ENCODE data around the gene PPM1E.

DNA sequence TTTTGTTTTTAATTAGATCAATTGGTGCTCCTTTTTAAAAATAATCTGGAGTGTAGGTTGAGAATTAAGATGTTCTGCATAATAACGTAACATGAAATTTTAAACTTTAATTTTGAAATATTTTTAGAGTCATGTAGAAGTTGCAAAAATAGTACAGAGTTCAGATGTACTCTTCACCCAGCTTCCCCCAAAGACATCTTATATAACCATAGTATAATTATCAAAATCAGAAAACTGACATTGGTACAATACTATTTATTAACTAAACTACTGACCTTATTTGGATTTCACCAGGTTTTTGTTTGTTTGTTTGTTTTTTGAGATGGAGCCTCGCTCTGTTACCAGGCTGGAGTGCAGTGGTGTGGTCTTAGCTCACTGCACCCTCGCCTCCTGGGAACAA lies 76.9 kb downstream of the PPM1E start:
- no peak for TF ChIP-seq SMC3 (conservative IDR thresholded peaks at IDR 0.05; ENCODE audit: poor library complexity)
- TF ChIP-seq, protein P1, sequence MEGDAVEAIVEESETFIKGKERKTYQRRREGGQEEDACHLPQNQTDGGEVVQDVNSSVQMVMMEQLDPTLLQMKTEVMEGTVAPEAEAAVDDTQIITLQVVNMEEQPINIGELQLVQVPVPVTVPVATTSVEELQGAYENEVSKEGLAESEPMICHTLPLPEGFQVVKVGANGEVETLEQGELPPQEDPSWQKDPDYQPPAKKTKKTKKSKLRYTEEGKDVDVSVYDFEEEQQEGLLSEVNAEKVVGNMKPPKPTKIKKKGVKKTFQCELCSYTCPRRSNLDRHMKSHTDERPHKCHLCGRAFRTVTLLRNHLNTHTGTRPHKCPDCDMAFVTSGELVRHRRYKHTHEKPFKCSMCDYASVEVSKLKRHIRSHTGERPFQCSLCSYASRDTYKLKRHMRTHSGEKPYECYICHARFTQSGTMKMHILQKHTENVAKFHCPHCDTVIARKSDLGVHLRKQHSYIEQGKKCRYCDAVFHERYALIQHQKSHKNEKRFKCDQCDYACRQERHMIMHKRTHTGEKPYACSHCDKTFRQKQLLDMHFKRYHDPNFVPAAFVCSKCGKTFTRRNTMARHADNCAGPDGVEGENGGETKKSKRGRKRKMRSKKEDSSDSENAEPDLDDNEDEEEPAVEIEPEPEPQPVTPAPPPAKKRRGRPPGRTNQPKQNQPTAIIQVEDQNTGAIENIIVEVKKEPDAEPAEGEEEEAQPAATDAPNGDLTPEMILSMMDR (IDR thresholded peaks at IDR 0.05; ENCODE audit: poor library complexity, severe bottlenecking), result no peak
- no peak for TF ChIP-seq EP300 (conservative IDR thresholded peaks at IDR 0.05; ENCODE audit: poor library complexity, severe bottlenecking)
- TF ChIP-seq MXI1 (conservative IDR thresholded peaks at IDR 0.05; ENCODE audit: poor library complexity, severe bottlenecking), result no peak
- no peak for TF ChIP-seq EZH2 (IDR thresholded peaks at IDR 0.05; ENCODE audit: borderline replicate concordance, insufficient read depth, low read length, poor library complexity, severe bottlenecking)
- no peak for TF ChIP-seq POLR2AphosphoS5 (IDR thresholded peaks at IDR 0.05)
- TF ChIP-seq TAF1 (IDR thresholded peaks at IDR 0.05; ENCODE audit: low read depth), result no peak
